Breast epithelium (tissue), 4 donors: ENCODE data around the gene IGF2BP2. TPM values are rescaled to one million over a fixed set of nuclear protein-coding genes. Genes with fewer than 3 reads are reported as not detected.

Source experiments
- DNase-seq, 2 donors: peaks; one replicate each; pipeline ENCODE4 v3.0.0-alpha.2; 2019; ENCODE audit warnings: low spot score in 2 of 2
- H3K27ac ChIP-seq, 2 donors: fragments of 200-600 bp; sonication (generic) in 1 of 2; one replicate each; pipeline ENCODE4 v1.5.1; 2016 to 2019; ENCODE audit warnings: mild to moderate bottlenecking in 1 of 2
- H3K27me3 ChIP-seq, 2 donors: fragments of 200-600 bp; sonication (generic) in 1 of 2; one replicate each; pipeline versions ENCODE4 v1.5.1 to v1.6.0; 2017 to 2019; ENCODE audit warnings: control low read depth in 1 of 2, mild to moderate bottlenecking in 1 of 2
- H3K36me3 ChIP-seq: fragments of 200-600 bp; one replicate; pipeline ENCODE4 v1.5.1; 2019
- H3K4me1 ChIP-seq, 2 donors: fragments of 200-600 bp; sonication (generic); one replicate each; pipeline ENCODE4 v1.5.1; 2016 to 2019; ENCODE audit warnings: control low read depth in 1 of 2
- H3K4me3 ChIP-seq, 3 donors: fragments of 200-600 bp; sonication (generic); 1 replicate in 2 of 3; 2 replicates in 1 of 3; pipeline ENCODE4 v1.5.1; 2016 to 2019; ENCODE audit warnings: mild to moderate bottlenecking in 3 of 3, moderate library complexity in 2 of 3
- H3K9me3 ChIP-seq, 2 donors: fragments of 200-600 bp; sonication (generic) in 1 of 2; one replicate each; pipeline ENCODE4 v1.5.1; 2016 to 2019; ENCODE audit warnings: control low read depth in 1 of 2
- POLR2A ChIP-seq: fragments of 450-650 bp; IDR thresholded peaks from one replicate; pipeline ENCODE4 v1.6.1; 2016; ENCODE audit warnings: antibody characterized with exemption, mild to moderate bottlenecking, moderate library complexity
- POLR2AphosphoS5 ChIP-seq, 3 donors: sonication (generic); formaldehyde crosslinking; IDR thresholded peaks; one replicate each; pipeline ENCODE4 v1.6.1; 2017; ENCODE audit warnings: antibody characterized with exemption in 3 of 3
- intact Hi-C: fragments of 100-400 bp; cut with DNase I; formaldehyde crosslinking; loops from one replicate; pipeline ENCODE4 v1.15.1; 2023; ENCODE audit warnings: low total_unique reads
- total RNA-seq, 3 donors: library from RNA; depleted of rRNA; stranded (reverse); fragments of >200 nt; gene quantifications; one replicate each; pipeline ENCODE4 v1.1.0, GENCODE V29; 2016
- TF ChIP-seq, protein P1 (sequence below), 3 donors: fragments of 450-650 bp; IDR thresholded peaks; one replicate each; pipeline ENCODE4 v1.5.1; 2016 to 2017; ENCODE audit warnings: antibody characterized with exemption in 3 of 3, mild to moderate bottlenecking in 3 of 3, moderate library complexity in 3 of 3

IGF2BP2 gene
- total RNA-seq, 3 donors from 2014 or later, result 4.9 to 27.5 (median 23.8) TPM

DNA sequence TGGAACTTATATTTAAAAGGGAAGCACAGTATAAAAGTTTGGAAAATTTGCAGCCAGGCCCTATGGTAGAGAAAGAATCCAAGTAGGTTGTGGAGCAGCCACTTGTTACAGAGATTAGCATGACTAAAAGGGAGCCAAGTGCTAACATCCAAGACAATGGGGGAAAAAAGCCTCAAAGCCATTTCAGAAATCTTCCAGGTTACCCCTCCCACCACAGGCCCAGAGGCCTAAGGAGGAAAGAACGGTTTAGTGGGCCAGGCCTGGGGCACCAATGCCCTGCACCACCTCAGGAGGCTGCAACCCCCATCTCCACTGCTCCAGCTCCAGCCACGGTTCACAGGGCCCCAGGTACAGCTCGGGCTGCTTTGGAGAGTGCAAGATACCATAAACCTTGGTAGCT, 69.9 kb downstream of the IGF2BP2 start:
- no peak for DNase-seq
- no peak overlapping the region for H3K27ac ChIP-seq
- intact Hi-C loops, result no loop called here
- peaks cover 0 to 6% of the 10 kb centered on the region in 2 donors for H3K9me3 ChIP-seq
- H3K36me3 ChIP-seq, result no peaks in the 10 kb centered on the region
- TF ChIP-seq, protein P1, sequence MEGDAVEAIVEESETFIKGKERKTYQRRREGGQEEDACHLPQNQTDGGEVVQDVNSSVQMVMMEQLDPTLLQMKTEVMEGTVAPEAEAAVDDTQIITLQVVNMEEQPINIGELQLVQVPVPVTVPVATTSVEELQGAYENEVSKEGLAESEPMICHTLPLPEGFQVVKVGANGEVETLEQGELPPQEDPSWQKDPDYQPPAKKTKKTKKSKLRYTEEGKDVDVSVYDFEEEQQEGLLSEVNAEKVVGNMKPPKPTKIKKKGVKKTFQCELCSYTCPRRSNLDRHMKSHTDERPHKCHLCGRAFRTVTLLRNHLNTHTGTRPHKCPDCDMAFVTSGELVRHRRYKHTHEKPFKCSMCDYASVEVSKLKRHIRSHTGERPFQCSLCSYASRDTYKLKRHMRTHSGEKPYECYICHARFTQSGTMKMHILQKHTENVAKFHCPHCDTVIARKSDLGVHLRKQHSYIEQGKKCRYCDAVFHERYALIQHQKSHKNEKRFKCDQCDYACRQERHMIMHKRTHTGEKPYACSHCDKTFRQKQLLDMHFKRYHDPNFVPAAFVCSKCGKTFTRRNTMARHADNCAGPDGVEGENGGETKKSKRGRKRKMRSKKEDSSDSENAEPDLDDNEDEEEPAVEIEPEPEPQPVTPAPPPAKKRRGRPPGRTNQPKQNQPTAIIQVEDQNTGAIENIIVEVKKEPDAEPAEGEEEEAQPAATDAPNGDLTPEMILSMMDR (IDR thresholded peaks at IDR 0.05), result no peak
- TF ChIP-seq POLR2AphosphoS5 (IDR thresholded peaks at IDR 0.05), result no peak
- TF ChIP-seq POLR2A, result no peak
- H3K4me1 ChIP-seq, result no peaks in the 10 kb centered on the region
- no peak overlapping the region for H3K4me3 ChIP-seq
- no peaks in the 10 kb centered on the region for H3K27me3 ChIP-seq

DNA sequence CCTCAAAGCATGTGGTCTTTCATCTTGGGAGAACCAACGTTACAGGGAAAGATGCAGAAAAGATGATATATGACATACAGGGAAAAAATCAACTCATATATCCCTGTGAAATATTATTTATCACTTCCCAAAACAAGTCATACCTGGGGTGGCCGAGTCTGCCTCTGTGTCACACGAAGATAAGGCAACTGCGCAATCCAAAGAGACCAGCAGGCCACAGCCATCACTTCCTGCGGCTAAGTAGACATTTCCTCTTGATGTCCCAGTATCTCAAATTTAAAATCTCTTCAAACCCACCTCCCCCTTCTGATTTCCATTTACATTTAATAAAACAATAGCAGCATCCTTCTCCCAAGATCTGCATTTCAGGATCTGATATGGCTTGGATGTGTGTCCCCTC, 71.5 kb downstream of the IGF2BP2 start:
- H3K36me3 ChIP-seq, result no peaks in the 10 kb centered on the region
- no peak for DNase-seq
- H3K4me1 ChIP-seq, result no peaks in the 10 kb centered on the region
- H3K9me3 ChIP-seq, result peaks cover 0 to 6% of the 10 kb centered on the region in 2 donors
- H3K4me3 ChIP-seq, result no peak overlapping the region
- intact Hi-C loops, result loop anchor here (1.0 kb wide), 1 partner anchor 14 kb away; no protein-coding TSS in a partner anchor
- TF ChIP-seq POLR2AphosphoS5 (IDR thresholded peaks at IDR 0.05) (no peak), POLR2A (no peak)
- TF ChIP-seq, protein P1 (IDR thresholded peaks at IDR 0.05), result no peak
- H3K27me3 ChIP-seq, result no peaks in the 10 kb centered on the region
- no peak overlapping the region for H3K27ac ChIP-seq

DNA sequence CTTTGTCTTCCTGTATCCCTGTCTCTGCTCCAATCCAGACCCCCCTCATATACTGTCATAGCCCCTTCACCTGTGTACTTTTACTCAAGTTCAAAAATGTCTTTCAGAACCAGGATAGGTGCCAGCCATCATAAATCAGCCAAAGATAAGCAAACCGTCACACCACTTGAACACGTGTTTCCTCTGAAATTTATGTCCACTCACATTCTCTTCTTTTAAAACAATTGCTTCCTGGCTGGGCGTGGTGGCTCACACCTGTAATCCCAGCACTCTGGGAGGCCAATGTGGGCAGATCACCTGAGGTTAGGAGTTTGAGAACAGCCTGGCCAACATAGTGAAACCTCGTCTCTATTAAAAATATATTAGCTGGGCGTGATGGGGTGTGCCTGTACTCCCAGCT, 74.1 kb downstream of the IGF2BP2 start:
- no peak for TF ChIP-seq POLR2AphosphoS5 (IDR thresholded peaks at IDR 0.05)
- no peak for TF ChIP-seq POLR2A
- TF ChIP-seq, protein P1 (IDR thresholded peaks at IDR 0.05), result no peak
- no peak for DNase-seq
- H3K9me3 ChIP-seq, result peaks cover 0 to 6% of the 10 kb centered on the region in 2 donors
- no peaks in the 10 kb centered on the region for H3K27me3 ChIP-seq
- no peaks in the 10 kb centered on the region for H3K4me1 ChIP-seq
- no peak overlapping the region for H3K27ac ChIP-seq
- intact Hi-C loops, result no loop called here
- no peak overlapping the region for H3K4me3 ChIP-seq
- no peaks in the 10 kb centered on the region for H3K36me3 ChIP-seq

DNA sequence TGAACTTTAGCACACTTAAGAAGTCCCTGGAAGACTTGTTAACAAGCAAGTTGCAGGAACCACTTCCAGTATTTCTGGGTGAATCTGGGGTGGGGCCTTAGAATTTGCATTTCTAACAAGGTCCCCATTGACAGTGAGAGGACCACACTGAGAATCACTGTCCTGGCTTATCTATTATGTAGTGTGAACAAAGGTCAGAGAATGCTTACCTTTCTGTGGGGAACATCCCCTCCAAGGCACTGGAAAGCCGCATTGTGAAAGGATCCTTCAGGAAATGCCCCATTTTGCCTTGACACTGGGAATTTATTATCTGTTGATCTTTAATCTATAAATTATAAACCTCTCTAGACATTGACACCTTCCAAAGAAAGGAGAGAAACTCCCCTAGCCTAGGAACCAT, 74.8 kb downstream of the IGF2BP2 start:
- no peaks in the 10 kb centered on the region for H3K4me1 ChIP-seq
- H3K27ac ChIP-seq, result no peak overlapping the region
- no peak overlapping the region for H3K4me3 ChIP-seq
- TF ChIP-seq POLR2AphosphoS5 (IDR thresholded peaks at IDR 0.05), result no peak
- no peak for TF ChIP-seq POLR2A
- TF ChIP-seq, protein P1 (IDR thresholded peaks at IDR 0.05), result no peak
- no peaks in the 10 kb centered on the region for H3K27me3 ChIP-seq
- peaks cover 0 to under 1% of the 10 kb centered on the region in 2 donors for H3K9me3 ChIP-seq
- intact Hi-C loops, result no loop called here
- no peaks in the 10 kb centered on the region for H3K36me3 ChIP-seq
- DNase-seq, result no peak

DNA sequence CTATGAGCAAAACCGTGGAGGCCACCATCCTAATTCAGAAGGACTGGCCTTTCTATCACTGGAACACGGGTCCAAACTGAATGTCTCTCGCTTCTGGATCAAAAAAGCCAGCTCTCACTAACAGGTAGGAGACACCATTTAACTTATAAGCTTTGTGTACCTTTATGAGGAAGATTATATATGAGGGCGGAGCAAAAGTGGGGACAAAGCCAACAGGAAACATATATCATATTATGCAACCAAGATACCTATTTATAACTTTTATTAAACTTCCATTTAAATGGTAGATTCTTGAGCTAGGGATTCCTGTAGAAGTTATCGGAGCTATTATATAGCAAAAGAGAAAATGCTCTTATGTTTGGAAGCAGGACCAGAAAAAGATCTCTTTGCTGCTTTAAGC, 78.4 kb downstream of the IGF2BP2 start:
- no peak for DNase-seq
- TF ChIP-seq POLR2A (no peak), POLR2AphosphoS5 (IDR thresholded peaks at IDR 0.05) (no peak)
- TF ChIP-seq, protein P1 (IDR thresholded peaks at IDR 0.05), result no peak
- no peaks in the 10 kb centered on the region for H3K36me3 ChIP-seq
- no peak overlapping the region for H3K4me3 ChIP-seq
- no peaks in the 10 kb centered on the region for H3K27me3 ChIP-seq
- H3K27ac ChIP-seq, result no peak overlapping the region
- no peaks in the 10 kb centered on the region for H3K9me3 ChIP-seq
- H3K4me1 ChIP-seq, result no peaks in the 10 kb centered on the region
- intact Hi-C loops, result no loop called here
